H54 (cell line): ENCODE measurements around the gene FAM228A.
"Not testable (repeated sequence)": the region's sequence is repeated elsewhere in the genome, so short reads cannot be mapped to it uniquely, and the experiment has no call there.

Experiments
- DNase-seq: peaks from one replicate; pipeline ENCODE4 v3.0.0; 2011; ENCODE audit warnings: low spot score, mixed read lengths; ENCODE audit not compliant: insufficient read length
- FAIRE-seq: peaks from 3 replicates; lab custom pipeline; 2011; peaks lifted over from hg19 to GRCh38; lab: Jason Lieb, UNC
- POLR2A ChIP-seq: IDR thresholded peaks from 2 replicates; pipeline ENCODE4 v1.6.1; 2011; ENCODE audit warnings: low read depth, mild to moderate bottlenecking, low read length

The FAM228A gene

DNA sequence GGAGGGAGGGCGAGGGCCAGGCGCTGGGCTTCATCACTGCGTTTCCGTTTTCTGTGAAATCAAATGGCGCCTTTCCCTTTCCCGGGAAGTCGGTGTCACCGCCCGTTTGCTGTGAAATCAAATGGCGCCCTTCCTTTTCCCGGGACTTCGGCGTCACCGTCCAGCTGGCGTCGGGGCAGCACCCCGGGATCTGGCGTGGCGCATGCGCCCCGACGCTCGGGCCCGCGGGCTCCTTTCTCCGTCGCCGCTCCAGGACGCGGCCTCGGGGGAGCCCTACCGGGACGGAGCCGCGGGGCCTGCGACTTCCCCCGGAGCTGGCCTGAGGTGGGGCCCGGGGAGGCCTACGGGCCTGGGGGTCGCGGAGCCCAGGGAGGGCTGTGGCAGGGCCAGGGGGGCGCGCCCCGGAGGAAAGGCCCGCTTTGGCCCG lies at the start of gene FAM228A:
TSS of gene FAM228A (plus strand) at position 203 of the 427 bp plus-strand sequence. CDS start 428 bp downstream, outside the sequence.
- no peak for TF ChIP-seq POLR2A
- no peak for FAIRE-seq
- DNase-seq: no peak

GRCh38 chr2:24125956-24126355 lies 48.9 kb upstream of the FAM228A start:
- FAIRE-seq (no peak), DNase-seq (no peak)
- TF ChIP-seq POLR2A: no peak

DNA sequence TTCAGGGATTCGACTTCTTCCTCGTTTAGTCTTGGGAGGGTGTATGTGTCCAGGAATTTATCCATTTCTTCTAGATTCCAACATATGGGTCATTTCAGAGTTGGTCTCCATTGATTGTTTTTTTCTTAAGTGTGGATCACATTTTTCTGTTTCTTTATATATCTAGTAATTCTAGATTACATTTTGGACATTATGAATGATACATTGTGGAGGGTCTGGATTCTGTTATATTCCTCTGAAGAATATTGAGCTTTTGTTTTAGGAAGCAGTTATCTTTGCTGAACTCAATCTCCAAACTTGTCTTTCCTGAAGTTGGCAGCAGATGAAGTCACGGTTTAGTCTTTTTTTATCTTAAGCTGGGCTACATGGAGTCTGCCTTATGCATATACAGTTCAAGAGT lies 42.3 kb upstream of the FAM228A start:
- no peak for FAIRE-seq
- TF ChIP-seq POLR2A: no peak
- no peak for DNase-seq

DNA sequence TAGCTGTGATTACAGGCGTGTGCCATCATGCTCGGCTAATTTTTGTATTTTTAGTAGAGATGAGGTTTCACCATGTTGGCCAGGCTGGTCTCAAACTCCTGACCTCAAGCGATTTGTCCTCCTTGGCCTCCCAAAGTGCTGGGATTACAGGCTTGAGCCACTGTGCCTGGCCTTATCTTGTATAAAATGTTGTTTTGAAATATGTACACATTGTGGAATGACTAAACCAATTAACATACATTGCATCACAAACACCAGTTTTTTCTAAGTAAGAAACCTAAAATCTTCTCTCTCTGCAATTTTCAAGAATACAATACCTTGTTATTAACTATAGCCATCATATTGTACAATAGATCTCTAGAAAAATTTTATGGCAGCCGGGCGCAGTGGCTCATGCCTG lies 34.5 kb upstream of the FAM228A start:
- DNase-seq, FAIRE-seq: not testable (repeated sequence)

DNA sequence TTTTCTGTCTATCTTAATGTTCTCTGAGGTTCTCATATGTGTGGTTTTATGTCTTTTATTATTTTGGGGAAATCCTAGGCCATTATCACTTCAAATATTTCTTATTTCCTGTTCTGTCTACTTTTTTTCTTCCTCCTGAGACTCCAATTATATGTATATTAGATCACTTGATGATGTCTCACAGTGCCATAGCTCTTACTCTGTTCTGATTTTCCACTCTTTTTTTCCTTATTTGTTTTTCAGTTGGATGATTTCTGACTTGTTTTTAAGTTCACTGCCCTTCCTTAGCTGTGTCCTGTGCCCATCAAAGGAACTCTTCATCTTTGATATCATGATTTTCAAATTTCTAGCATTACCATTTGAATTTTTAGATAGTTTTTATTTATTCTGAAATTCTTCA lies 27.5 kb upstream of the FAM228A start:
- no peak for TF ChIP-seq POLR2A
- FAIRE-seq: no peak
- DNase-seq: no peak

GRCh38 chr2:24152413-24153197 lies 22.2 kb upstream of the FAM228A start:
- TF ChIP-seq POLR2A: no peak
- DNase-seq: no peak
- no peak for FAIRE-seq

DNA sequence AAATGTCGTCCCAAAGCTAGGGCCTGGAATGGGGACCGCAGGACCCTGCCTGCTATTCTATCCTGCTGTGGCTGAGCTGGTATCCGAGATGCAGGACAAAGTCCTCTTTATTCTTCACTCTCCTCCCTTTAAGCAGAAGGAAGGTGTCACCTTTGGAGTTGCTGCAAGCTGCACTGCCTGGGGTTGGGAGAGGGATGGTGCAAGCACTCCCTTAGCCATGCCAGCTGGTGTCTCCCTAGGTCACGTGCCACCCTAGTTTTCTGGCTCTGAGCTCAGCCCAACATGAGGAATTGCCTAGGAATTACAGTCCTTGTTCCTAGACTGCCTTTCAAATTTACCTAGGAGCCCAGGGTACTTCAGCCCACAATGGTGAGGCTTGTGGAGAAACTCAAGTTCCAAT lies 21.4 kb upstream of the FAM228A start:
- FAIRE-seq: no peak
- no peak for TF ChIP-seq POLR2A
- DNase-seq: no peak

DNA sequence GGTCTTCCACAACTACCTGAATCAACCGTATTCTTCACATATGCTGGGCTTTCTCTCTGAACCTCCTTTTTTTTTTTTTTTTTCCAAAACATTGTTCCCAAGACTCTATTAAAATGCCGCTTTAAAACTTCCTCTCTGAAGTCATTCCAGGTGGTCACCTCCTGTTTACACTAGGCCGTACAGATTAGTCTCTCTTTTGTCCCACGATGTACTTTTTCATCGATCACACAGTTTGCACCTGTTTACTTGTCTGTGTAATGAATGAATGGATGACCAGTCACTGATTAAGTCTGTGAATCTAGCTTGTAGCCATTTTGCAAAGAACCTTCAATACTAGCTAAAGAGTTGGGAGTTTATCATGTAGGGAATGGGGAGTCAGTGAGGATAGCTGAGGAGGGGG lies 16.7 kb upstream of the FAM228A start:
- no peak for TF ChIP-seq POLR2A
- DNase-seq (no peak), FAIRE-seq (no peak)

DNA sequence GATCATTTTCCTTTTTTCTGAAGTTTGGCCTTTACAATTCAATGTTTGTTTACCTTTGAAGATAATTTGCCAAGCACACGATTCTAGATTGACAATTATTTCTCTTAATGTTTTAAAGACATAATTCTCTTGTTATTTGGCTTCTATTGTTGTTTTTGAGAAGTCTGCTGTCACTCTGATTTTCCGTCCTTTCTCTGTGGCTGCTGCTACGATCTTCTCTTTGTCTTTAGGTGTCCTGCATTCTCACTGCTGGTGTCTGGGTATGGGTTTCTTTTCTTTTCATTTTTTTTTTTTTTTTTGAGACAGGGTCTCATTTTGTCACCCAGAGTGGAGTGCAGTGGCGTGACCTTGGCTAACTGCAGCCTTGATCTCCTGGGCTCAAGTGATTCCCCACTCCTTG lies 15.1 kb upstream of the FAM228A start:
- no peak for TF ChIP-seq POLR2A
- no peak for FAIRE-seq
- DNase-seq: no peak

DNA sequence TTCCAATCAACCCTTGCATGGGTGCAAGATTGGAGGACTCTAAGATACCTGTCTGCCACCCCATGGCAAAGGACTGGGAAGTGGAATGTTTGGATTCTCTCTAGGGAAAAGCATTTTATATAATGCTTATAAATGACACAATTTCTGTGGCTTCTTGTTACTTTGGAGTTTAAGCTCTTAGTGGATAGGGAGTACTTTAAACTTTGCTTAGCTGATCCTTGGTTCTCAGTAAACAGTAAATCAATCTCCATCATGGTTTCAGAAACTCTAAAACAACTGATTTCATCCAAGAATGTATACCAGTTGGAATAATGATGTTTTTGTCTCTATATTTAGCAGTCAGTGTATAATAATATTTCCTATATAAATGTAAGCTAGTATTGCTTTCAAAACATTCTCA lies 14.1 kb upstream of the FAM228A start:
- no peak for FAIRE-seq
- DNase-seq: no peak
- no peak for TF ChIP-seq POLR2A

GRCh38 chr2:24162494-24162893 lies 12.4 kb upstream of the FAM228A start:
- FAIRE-seq (no peak), DNase-seq (no peak)
- TF ChIP-seq POLR2A: no peak

DNA sequence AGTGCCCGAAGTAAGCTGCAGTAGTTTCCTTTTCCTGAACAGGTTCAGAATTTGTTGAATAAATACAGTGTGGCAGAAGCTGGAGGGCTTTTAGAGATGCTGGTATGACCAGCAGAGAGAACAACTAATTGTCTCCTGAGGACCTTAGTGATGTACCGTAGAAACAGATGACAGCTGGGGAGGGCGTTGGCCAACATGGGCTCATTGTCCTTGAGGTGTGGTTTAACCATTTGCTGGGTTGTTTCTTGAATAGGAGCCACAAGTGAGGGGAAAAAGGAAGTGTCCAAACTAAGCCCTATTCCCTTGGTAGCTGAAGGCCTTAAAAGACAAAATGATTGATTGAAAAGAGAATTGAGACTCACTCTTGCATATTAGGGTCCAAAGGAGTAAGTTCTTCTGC lies 11.7 kb upstream of the FAM228A start:
- DNase-seq: no peak
- TF ChIP-seq POLR2A: no peak
- FAIRE-seq: no peak

GRCh38 chr2:24163601-24164000 lies 11.3 kb upstream of the FAM228A start:
- no peak for FAIRE-seq
- DNase-seq: no peak

GRCh38 chr2:24164416-24164973 lies 10.4 kb upstream of the FAM228A start:
- TF ChIP-seq POLR2A: no peak
- no peak for DNase-seq
- no peak for FAIRE-seq

More at GRCh38 chr2:24163601-24164000, 11.3 kb upstream of the FAM228A start:
- no peak for TF ChIP-seq POLR2A

- no peak for TF ChIP-seq POLR2A
- DNase-seq (no peak), FAIRE-seq (no peak)
Observed at GRCh38 chr2:24169023-24169422, 5.8 kb upstream of the FAM228A start.
